NT2/D1 (cell line): ENCODE results near the gene SLC7A1.

ENCODE experiments used
- DNase-seq: peaks from one replicate; pipeline ENCODE4 v3.0.0-alpha.2; 2011; ENCODE audit warnings: low read depth, low spot score
- H3K27me3 ChIP-seq: 2 replicates; pipeline ENCODE4 v1.6.0; 2011; ENCODE audit warnings: mild to moderate bottlenecking; ENCODE audit not compliant: insufficient read length, insufficient read depth
- H3K36me3 ChIP-seq: 2 replicates; pipeline ENCODE4 v1.6.1; 2011; ENCODE audit warnings: mild to moderate bottlenecking, low read length, mixed read lengths; ENCODE audit not compliant: insufficient read depth, insufficient read length
- H3K4me1 ChIP-seq: 2 replicates; pipeline ENCODE4 v1.5.1; 2011; ENCODE audit not compliant: insufficient read depth, insufficient read length
- H3K4me3 ChIP-seq: 2 replicates; pipeline ENCODE4 v1.5.1; 2011; ENCODE audit warnings: low read depth; ENCODE audit not compliant: insufficient read length
- H3K9ac ChIP-seq: 2 replicates; pipeline ENCODE4 v1.6.0; 2011; ENCODE audit warnings: low read depth; ENCODE audit not compliant: insufficient read length
- H3K9me3 ChIP-seq: 2 replicates; pipeline ENCODE4 v1.5.1; 2011; ENCODE audit warnings: mild to moderate bottlenecking, low read length; ENCODE audit not compliant: insufficient read depth
- SUZ12 ChIP-seq: IDR thresholded peaks from 2 replicates; pipeline ENCODE4 v1.6.1; 2011; ENCODE audit not compliant: insufficient read length, insufficient read depth; ENCODE audit errors: extremely low read depth
- YY1 ChIP-seq: IDR thresholded peaks from 2 replicates; pipeline ENCODE4 v1.6.1; 2011; ENCODE audit not compliant: insufficient read length, insufficient read depth
- ZNF274 ChIP-seq: IDR thresholded peaks from 2 replicates; pipeline ENCODE4 v1.6.1; 2011; ENCODE audit warnings: mild to moderate bottlenecking, low read depth, low read length

SLC7A1 gene

DNA sequence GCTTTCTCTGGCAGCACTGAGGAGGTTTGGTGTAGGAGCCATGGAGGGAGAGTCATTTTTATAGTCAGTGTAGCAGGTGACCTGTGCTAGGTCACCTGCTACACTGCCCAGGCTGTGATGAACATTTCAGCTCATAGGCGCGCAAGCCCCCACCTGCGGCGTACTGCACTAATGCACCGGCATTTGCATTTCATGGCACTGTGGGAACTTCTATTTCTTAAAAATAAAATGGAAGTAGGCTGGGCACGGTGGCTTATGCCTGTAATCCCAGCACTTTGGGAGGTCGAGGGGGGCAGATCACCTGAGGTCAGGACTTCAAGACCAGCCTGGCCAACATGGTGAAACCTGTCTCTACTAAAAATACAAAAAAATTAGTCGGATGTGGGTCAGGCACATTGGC, 101.0 kb downstream of the SLC7A1 start:
- H3K4me1 ChIP-seq: peaks cover 3% of the 10 kb centered on the region

DNA sequence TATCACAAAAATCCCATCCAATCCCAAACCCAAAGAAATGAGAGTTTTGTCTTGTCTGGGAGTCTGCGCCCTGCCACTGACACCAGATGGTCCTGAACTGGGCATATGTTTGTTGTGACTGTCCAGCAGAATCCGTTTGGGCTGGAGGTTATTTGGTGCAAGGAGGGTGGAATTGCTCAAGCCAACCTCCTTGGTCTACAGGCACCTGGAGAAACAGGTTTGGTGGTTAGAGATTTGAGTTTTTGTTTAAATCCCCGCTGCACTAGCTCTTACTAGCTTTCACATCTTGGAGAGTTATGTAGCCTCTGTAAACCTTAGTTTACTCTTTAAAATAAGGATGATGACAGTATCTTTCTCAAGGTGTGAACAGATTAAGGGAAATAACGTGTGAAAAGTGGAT, 101.7 kb downstream of the SLC7A1 start:
- Histone ChIP-seq H3K4me3 (no peak overlapping the region), H3K36me3 (no peaks in the 10 kb centered on the region), H3K27me3 (no peaks in the 10 kb centered on the region), H3K4me1 (peaks cover 3% of the 10 kb centered on the region), H3K9ac (no peak overlapping the region), H3K9me3 (no peaks in the 10 kb centered on the region)
- TF ChIP-seq YY1: no peak
- DNase-seq: no peak

More for the DNA sequence above, 101.0 kb downstream of the SLC7A1 start:
- Histone ChIP-seq H3K36me3 (no peaks in the 10 kb centered on the region), H3K27me3 (no peaks in the 10 kb centered on the region), H3K4me3 (no peak overlapping the region), H3K9ac (no peak overlapping the region), H3K9me3 (no peaks in the 10 kb centered on the region)
- DNase-seq: no peak
- TF ChIP-seq YY1 (no peak), ZNF274 (no peak), SUZ12 (no peak)

DNA sequence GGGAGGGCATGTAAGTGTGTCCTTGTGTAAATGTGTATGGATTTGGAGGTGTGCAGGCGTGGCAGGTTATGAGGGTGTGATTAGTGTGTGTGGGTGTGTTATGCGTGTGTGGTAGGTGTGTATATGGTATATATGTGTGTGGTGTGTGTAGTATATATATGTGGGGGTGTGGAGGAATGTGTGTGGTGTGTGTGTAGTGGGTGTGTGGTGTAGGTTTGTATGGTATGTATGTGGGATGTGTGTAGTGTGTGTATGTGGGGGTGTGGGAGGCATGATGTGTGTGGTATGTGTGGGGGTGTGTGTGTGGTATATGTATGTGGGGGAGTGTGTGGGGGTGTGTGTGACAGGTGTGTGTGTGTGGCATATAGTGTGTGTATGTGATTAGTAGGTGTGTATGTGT, 104.2 kb downstream of the SLC7A1 start:
- DNase-seq: no peak
- Histone ChIP-seq H3K4me3 (no peak overlapping the region), H3K4me1 (peaks cover 2% of the 10 kb centered on the region), H3K9ac (no peak overlapping the region), H3K36me3 (no peaks in the 10 kb centered on the region), H3K9me3 (no peaks in the 10 kb centered on the region), H3K27me3 (no peaks in the 10 kb centered on the region)
- no peak for TF ChIP-seq SUZ12
- TF ChIP-seq YY1: no peak
- TF ChIP-seq ZNF274: no peak

DNA sequence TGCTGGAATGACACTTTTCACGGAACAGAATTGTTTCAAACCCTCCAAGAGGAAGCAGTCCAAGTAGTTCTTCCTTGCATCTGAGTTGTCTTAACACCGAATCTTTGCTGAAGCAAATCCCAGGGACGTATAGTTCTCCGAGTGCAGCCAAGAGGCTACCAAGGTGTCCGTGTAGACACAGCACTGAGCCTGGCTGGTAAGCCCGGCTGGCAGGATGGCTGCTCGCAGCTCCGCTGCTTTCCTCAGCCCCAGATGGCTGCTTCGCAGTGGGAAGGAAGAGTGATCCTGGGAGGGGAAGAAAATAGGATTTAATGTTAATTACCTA, 105.0 kb downstream of the SLC7A1 start:
- no peaks in the 10 kb centered on the region for H3K36me3 ChIP-seq
- no peak overlapping the region for H3K9ac ChIP-seq
- TF ChIP-seq SUZ12 (no peak), YY1 (no peak), ZNF274 (no peak)
- H3K27me3 ChIP-seq: no peaks in the 10 kb centered on the region
- no peak for DNase-seq
- peaks cover 2% of the 10 kb centered on the region for H3K4me1 ChIP-seq
- H3K4me3 ChIP-seq: no peak overlapping the region
- no peaks in the 10 kb centered on the region for H3K9me3 ChIP-seq

DNA sequence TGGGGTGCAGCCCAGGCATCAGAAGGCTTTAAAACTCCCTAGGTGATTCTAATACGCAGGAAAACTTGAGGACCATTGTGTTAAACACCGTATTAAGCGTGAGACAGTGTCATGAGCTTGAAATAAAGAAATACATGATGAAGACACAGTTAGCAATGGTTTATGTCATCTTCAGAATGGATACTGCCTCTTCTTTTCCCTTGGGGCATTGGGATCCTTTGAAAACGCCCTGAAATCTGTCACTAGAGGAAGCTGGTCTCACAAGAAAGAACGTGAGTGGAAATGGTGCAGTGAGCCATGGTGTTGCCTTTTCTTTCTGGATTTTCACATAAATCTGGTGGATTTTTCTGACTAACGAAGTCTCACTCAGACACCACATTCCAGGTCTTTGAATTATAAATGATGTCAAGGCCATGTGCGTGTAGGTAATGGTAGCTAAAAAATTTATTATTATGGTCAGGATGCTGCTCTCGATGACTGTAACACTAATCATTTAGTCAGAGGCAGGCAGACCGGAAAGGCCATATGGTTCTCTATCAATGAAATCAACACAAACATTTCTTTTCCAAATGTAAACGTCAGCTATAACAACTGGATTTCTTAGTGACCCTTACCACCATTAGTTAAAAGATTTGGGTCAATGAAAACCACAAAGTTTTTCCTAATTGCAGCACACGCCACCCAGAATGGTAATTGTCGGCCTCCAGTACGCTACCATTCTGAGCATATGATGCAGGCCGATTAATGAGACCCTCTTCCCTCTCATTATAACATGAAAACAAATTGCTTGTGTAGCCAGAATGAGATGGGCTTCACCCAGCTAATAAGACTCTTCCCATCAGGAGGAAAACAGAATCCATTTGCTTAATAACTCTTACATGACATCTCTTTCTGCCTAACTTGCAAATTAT, 105.6 kb downstream of the SLC7A1 start:
- no peak for DNase-seq
- no peak overlapping the region for H3K4me3 ChIP-seq
- H3K27me3 ChIP-seq: no peaks in the 10 kb centered on the region
- H3K9me3 ChIP-seq: no peaks in the 10 kb centered on the region
- TF ChIP-seq ZNF274: no peak
- no peak for TF ChIP-seq SUZ12
- no peak for TF ChIP-seq YY1
- H3K4me1 ChIP-seq: peaks cover 2% of the 10 kb centered on the region
- H3K9ac ChIP-seq: no peak overlapping the region
- no peaks in the 10 kb centered on the region for H3K36me3 ChIP-seq

DNA sequence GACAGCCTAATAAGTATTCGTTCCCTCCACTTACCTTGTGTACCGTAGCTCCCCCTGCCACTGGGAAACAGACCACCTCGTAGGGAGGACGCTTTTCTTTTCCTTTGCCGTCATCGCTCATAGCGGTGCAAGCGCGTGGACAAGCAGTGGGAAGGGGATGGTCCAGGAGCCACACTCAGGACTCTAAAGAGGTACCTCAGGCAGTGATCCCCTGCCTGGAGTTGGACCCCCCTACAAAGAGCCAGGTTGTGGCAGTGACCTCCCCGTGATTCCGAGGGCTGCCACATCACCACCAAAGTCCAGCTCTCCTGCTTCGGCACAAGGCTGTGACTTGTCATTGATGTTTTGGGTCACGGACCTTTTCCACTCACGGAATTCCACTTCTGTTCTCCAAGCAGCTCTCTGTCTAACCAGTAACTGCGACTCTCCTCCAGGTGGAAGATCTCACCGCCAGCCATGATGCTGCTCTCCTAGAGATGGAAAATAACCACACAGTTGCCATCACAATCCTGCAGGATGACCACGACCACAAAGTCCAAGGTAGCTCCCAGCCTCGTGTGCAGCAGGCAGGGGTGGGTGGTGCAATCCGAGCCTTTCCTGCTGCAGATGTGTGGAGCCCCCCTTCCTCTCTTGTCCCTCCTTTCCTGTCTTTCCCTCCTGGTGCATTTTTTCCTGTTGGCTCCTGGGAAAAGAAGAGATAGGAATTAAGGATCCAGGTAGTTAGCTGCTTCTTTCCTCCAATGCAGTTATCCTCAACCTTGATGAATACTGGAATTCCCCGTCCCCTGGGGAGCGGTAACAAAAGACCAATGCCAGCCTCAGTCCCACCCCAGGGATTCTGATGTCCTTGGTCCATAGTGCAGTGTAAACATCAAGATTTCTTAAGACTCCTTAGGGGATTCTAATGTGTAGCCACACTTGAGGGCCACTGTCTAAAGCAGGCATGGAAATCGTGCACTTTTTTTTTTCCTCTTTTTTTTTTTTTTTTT, 107.7 kb downstream of the SLC7A1 start:
- Histone ChIP-seq H3K4me3 (no peak overlapping the region), H3K27me3 (no peaks in the 10 kb centered on the region), H3K4me1 (peaks cover 6% of the 10 kb centered on the region), H3K9me3 (no peaks in the 10 kb centered on the region), H3K36me3 (no peaks in the 10 kb centered on the region), H3K9ac (no peak overlapping the region)
- TF ChIP-seq ZNF274 (no peak), SUZ12 (no peak), YY1 (no peak)
- DNase-seq: no peak

DNA sequence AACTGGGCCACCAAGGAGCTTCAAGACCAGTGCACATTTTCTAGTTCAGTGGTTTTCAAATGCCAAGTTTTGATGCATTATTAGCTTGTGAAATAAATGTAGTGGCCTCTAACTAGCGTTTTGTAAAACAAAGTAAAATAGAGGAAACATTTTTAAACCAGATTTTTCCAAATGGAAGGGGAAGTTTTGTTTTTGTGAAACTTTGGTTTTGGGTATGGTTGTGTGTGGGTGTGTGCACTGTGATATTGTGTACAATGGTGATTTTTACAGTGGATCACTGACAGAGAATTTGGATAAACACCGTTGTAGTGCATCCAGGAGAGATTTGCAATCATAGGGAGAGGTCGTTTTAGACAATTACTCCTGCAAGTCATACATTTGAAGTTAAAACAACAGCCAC, 108.9 kb downstream of the SLC7A1 start:
- DNase-seq: no peak
- H3K4me1 ChIP-seq: peaks cover 6% of the 10 kb centered on the region
- H3K9me3 ChIP-seq: no peaks in the 10 kb centered on the region
- no peak overlapping the region for H3K4me3 ChIP-seq
- no peak overlapping the region for H3K9ac ChIP-seq
- H3K27me3 ChIP-seq: no peaks in the 10 kb centered on the region
- TF ChIP-seq SUZ12: no peak
- no peak for TF ChIP-seq YY1
- no peak for TF ChIP-seq ZNF274
- H3K36me3 ChIP-seq: no peaks in the 10 kb centered on the region
